Retina (tissue), 1 donor: ENCODE results near the gene ELL.
A peak's percentile ranks its signal among the peaks of the same experiment; 100 is the strongest.

Experiments used
- DNase-seq: peaks from one replicate; pipeline ENCODE4 v3.0.0-alpha.2; 2016

The ELL gene

GRCh38 chr19:18442941-18443340 lies 78.9 kb downstream of the ELL start:
- no peak for DNase-seq

GRCh38 chr19:18441804-18442788 lies 79.8 kb downstream of the ELL start:
- no peak for DNase-seq

- DNase-seq = no peak
Measured at GRCh38 chr19:18440936-18441803, 80.7 kb downstream of the ELL start.

- no peak for DNase-seq
Measured at GRCh38 chr19:18440415-18440877, 81.4 kb downstream of the ELL start.

- DNase-seq = no peak
Measured at GRCh38 chr19:18439910-18440237, 82.0 kb downstream of the ELL start.

GRCh38 chr19:18439025-18439909 lies 82.6 kb downstream of the ELL start:
- peak; percentile 44 for DNase-seq

- DNase-seq = peak; percentile 81
Measured at GRCh38 chr19:18438331-18439024, 83.4 kb downstream of the ELL start.

- DNase-seq = peak; percentile 81
Measured at GRCh38 chr19:18437491-18438330, 84.2 kb downstream of the ELL start, which contains the start of gene ISYNA1. Gene ISYNA1, minus strand, starts transcription at chr19:18438133. Its CDS starts 154 bp downstream, at chr19:18437979.

GRCh38 chr19:18436671-18437490 lies 85.0 kb downstream of the ELL start:
- DNase-seq = peak; percentile 87

GRCh38 chr19:18435842-18436670 lies 85.8 kb downstream of the ELL start:
- peak; percentile 40 for DNase-seq

- DNase-seq = no peak
Measured at GRCh38 chr19:18435178-18435841, 86.6 kb downstream of the ELL start.

GRCh38 chr19:18434411-18435175 lies 87.3 kb downstream of the ELL start:
- DNase-seq = no peak

GRCh38 chr19:18433735-18434398 lies 88.0 kb downstream of the ELL start:
- DNase-seq = peak; percentile 64

GRCh38 chr19:18433015-18433691 lies 88.7 kb downstream of the ELL start:
- DNase-seq = peak; percentile 81

- no peak for DNase-seq
Measured at GRCh38 chr19:18432275-18433014, 89.4 kb downstream of the ELL start.
